NCI-H2227 (cell line): Measurements from ENCODE around the gene TEX51.

Experiments used
- DNase-seq: peaks from one replicate; lab custom pipeline; 2025; ENCODE audit not compliant: unreplicated experiment; lab: John Stamatoyannopoulos, UW

Gene TEX51

DNA sequence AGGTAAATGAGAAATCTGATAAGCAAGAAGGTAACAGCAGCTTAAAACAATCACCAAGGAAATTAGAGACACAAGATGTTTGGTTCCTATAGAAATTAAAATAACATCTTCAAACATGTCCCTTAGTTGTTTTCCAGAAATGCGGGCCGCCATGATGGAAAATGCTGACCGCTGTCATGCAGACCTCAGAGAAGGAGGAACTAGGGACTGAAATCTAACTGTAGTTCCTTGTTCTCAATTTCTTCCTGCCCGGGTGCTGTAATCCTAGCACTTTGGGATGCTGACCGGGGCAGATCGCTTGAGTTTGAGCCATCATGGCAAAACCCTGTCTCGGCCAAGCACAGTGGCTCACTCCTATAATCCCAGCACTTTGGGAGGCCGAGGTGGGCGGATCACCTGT, 51.1 kb downstream of the TEX51 start:
- no peak for DNase-seq

DNA sequence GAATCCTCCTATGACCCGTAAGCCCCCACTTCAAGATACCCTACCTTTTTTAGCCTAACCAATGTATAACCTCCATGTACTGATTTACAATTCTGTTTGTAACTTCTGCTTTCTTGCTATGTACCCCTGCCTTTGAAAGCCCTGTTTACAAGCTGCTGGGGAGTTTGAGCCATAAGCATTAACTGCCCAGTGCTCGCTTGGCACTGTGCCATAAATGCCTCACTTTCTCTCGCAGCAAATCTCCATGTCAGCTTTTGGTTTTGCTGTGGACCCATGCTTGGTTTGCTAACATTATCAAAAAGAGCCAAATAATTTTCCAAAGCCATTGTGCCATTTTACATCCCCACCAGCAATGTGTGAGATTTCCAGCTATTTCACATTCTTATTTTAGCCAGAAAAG, 51.8 kb downstream of the TEX51 start:
- DNase-seq = no peak
